Measurements from ENCODE around the gene FBXL13. TPM values are rescaled to one million over a fixed set of nuclear protein-coding genes. Genes with fewer than 3 reads are reported as not detected.
A peak's percentile ranks its signal among the peaks of the same experiment; 100 is the strongest.

FBXL13 gene
- total RNA-seq, 1 donor from 2014 or later = 3.0 TPM

GRCh38 chr7:102990642-102991041, 84.0 kb downstream of the FBXL13 start:
- TF ChIP-seq CTCF (IDR thresholded peaks at IDR 0.05) = no peak
- no peak overlapping the region for H3K4me3 ChIP-seq
- H3K36me3 ChIP-seq = no peaks in the 10 kb centered on the region
- H3K4me1 ChIP-seq = peaks cover 4% of the 10 kb centered on the region
- ATAC-seq (no peak), DNase-seq (no peak)
- intact Hi-C loops (cut with DNase I) = no loop called here
- H3K9me3 ChIP-seq = no peaks in the 10 kb centered on the region
- H3K27ac ChIP-seq = no peak overlapping the region
- H3K27me3 ChIP-seq = no peaks in the 10 kb centered on the region

GRCh38 chr7:102988631-102989560, 85.7 kb downstream of the FBXL13 start:
- Histone ChIP-seq H3K9me3 (no peaks in the 10 kb centered on the region), H3K36me3 (no peaks in the 10 kb centered on the region), H3K4me1 (peaks cover 4% of the 10 kb centered on the region), H3K27ac (no peak overlapping the region), H3K27me3 (no peaks in the 10 kb centered on the region), H3K4me3 (no peak overlapping the region)
- peak; percentile 43 for ATAC-seq
- DNase-seq = no peak
- TF ChIP-seq CTCF (IDR thresholded peaks at IDR 0.05) = no peak
- intact Hi-C loops (cut with DNase I) = no loop called here

- no peak for TF ChIP-seq CTCF (IDR thresholded peaks at IDR 0.05)
- H3K36me3 ChIP-seq = no peaks in the 10 kb centered on the region
- H3K27me3 ChIP-seq = no peaks in the 10 kb centered on the region
- no peak overlapping the region for H3K4me3 ChIP-seq
- DNase-seq (no peak), ATAC-seq (no peak)
- H3K9me3 ChIP-seq = no peaks in the 10 kb centered on the region
- intact Hi-C loops (cut with DNase I) = no loop called here
- no peak overlapping the region for H3K27ac ChIP-seq
- peaks cover 4% of the 10 kb centered on the region for H3K4me1 ChIP-seq
Observed at GRCh38 chr7:102988088-102988487, 86.5 kb downstream of the FBXL13 start.

- ATAC-seq (no peak), DNase-seq (no peak)
- Histone ChIP-seq H3K4me1 (peaks cover 4% of the 10 kb centered on the region), H3K27ac (no peak overlapping the region), H3K9me3 (no peaks in the 10 kb centered on the region), H3K27me3 (no peaks in the 10 kb centered on the region), H3K4me3 (no peak overlapping the region), H3K36me3 (no peaks in the 10 kb centered on the region)
- TF ChIP-seq CTCF (IDR thresholded peaks at IDR 0.05) = no peak
- intact Hi-C loops (cut with DNase I) = no loop called here
Observed at GRCh38 chr7:102985176-102985783, 89.3 kb downstream of the FBXL13 start.

GRCh38 chr7:102983602-102984001, 91.0 kb downstream of the FBXL13 start:
- Histone ChIP-seq H3K27ac (no peak overlapping the region), H3K4me3 (no peak overlapping the region), H3K36me3 (no peaks in the 10 kb centered on the region), H3K4me1 (no peaks in the 10 kb centered on the region), H3K27me3 (no peaks in the 10 kb centered on the region), H3K9me3 (no peaks in the 10 kb centered on the region)
- TF ChIP-seq CTCF (IDR thresholded peaks at IDR 0.05) = no peak
- intact Hi-C loops (cut with DNase I) = no loop called here
- DNase-seq = no peak
- no peak for ATAC-seq
